Calu3 (cell line): ENCODE data around the gene CALM1. TPM values are rescaled to one million over a fixed set of nuclear protein-coding genes. Genes with fewer than 3 reads are reported as not detected.

ENCODE experiments used
- BruUV-seq: library from RNA; stranded (reverse); fragments of 400-500 nt; replicated peaks from 2 replicates; lab custom pipeline; 2021; lab: Mats Ljungman, UMichigan
- CTCF ChIA-PET: fragments of 300-600 bp; sonication (Branson Sonifier 250); formaldehyde crosslinking; loops from one replicate; lab custom pipeline; 2022; ENCODE audit warnings: antibody characterized with exemption; lab: Charles Lee
- DNase-seq: peaks from one replicate; pipeline ENCODE4 v3.0.0; 2022
- H3K27ac Mint-ChIP-seq: one replicate; pipeline ENCODE4 v1.8.0; 2022; ENCODE audit warnings: mixed read lengths; ENCODE audit not compliant: unreplicated experiment
- H3K27me3 Mint-ChIP-seq: one replicate; pipeline ENCODE4 v1.8.0; 2022; ENCODE audit warnings: mixed read lengths; ENCODE audit not compliant: unreplicated experiment
- H3K36me3 Mint-ChIP-seq: one replicate; pipeline ENCODE4 v1.8.0; 2022; ENCODE audit warnings: mild to moderate bottlenecking, moderate library complexity, mixed read lengths; ENCODE audit not compliant: insufficient read depth, unreplicated experiment
- H3K4me1 Mint-ChIP-seq: one replicate; pipeline ENCODE4 v1.8.0; 2022; ENCODE audit warnings: mild to moderate bottlenecking, low read depth, mixed read lengths; ENCODE audit not compliant: unreplicated experiment
- H3K4me3 Mint-ChIP-seq: one replicate; pipeline ENCODE4 v1.8.0; 2022; ENCODE audit warnings: mild to moderate bottlenecking, low read depth, moderate library complexity, mixed read lengths; ENCODE audit not compliant: unreplicated experiment
- H3K9me3 Mint-ChIP-seq: one replicate; pipeline ENCODE4 v1.8.0; 2022; ENCODE audit warnings: low read depth, mixed read lengths; ENCODE audit not compliant: unreplicated experiment
- CTCF ChIP-seq: fragments of 200-600 bp; IDR thresholded peaks from one replicate; pipeline ENCODE4 v1.8.0; 2022; ENCODE audit warnings: antibody characterized with exemption; ENCODE audit not compliant: unreplicated experiment
- intact Hi-C: fragments of 100-400 bp; cut with micrococcal nuclease; formaldehyde crosslinking; loops from one replicate; pipeline ENCODE4 v1.10.0; 2022; ENCODE audit not compliant: unreplicated experiment
- total RNA-seq: library from RNA; stranded (reverse); gene quantifications from 2 replicates; pipeline ENCODE4 v1.2.3, GENCODE V29; 2022

Gene CALM1
- total RNA-seq, 1 experiment from 2014 or later = 242 TPM

- H3K27ac Mint-ChIP-seq = peak overlapping the region; percentile 72
- CTCF ChIA-PET = interaction anchor here (0.6 to 1.6 kb wide), 10 partner anchors 9 to 349 kb away, joined by 3 to 6 read pairs (median 4); no protein-coding TSS in a partner anchor
- intact Hi-C loops = loop anchor here (10.0 kb wide), 1 partner anchor 46 kb away; no protein-coding TSS in a partner anchor
- no TSS peak for BruUV-seq
- H3K4me3 Mint-ChIP-seq = no peak overlapping the region
- no peak for TF ChIP-seq CTCF
- H3K27me3 Mint-ChIP-seq = no peaks in the 10 kb centered on the region
- peak; percentile 67 for DNase-seq
- H3K9me3 Mint-ChIP-seq = no peaks in the 10 kb centered on the region
- H3K36me3 Mint-ChIP-seq = peaks cover 25% of the 10 kb centered on the region
- peaks cover 8% of the 10 kb centered on the region for H3K4me1 Mint-ChIP-seq
Observed at GRCh38 chr14:90409209-90409730, 12.4 kb downstream of the CALM1 start.

GRCh38 chr14:90412058-90412457 lies 15.2 kb downstream of the CALM1 start:
- Mint-ChIP-seq H3K4me3 (no peak overlapping the region), H3K27me3 (no peaks in the 10 kb centered on the region), H3K4me1 (peaks cover 8% of the 10 kb centered on the region), H3K27ac (no peak overlapping the region), H3K36me3 (peaks cover 7% of the 10 kb centered on the region), H3K9me3 (no peaks in the 10 kb centered on the region)
- TF ChIP-seq CTCF = no peak
- no TSS peak for BruUV-seq
- DNase-seq = no peak
- CTCF ChIA-PET = no interaction called here
- intact Hi-C loops = no loop called here

- no peak overlapping the region for H3K4me3 Mint-ChIP-seq
- no peak for DNase-seq
- CTCF ChIA-PET = no interaction called here
- no peak for TF ChIP-seq CTCF
- intact Hi-C loops = no loop called here
- no peaks in the 10 kb centered on the region for H3K9me3 Mint-ChIP-seq
- H3K27me3 Mint-ChIP-seq = no peaks in the 10 kb centered on the region
- peaks cover 5% of the 10 kb centered on the region for H3K36me3 Mint-ChIP-seq
- no peaks in the 10 kb centered on the region for H3K4me1 Mint-ChIP-seq
- H3K27ac Mint-ChIP-seq = no peak overlapping the region
- no TSS peak for BruUV-seq
Observed at GRCh38 chr14:90416720-90417119, 19.9 kb downstream of the CALM1 start.

GRCh38 chr14:90418053-90418452 lies 21.2 kb downstream of the CALM1 start:
- no peak for TF ChIP-seq CTCF
- intact Hi-C loops = no loop called here
- CTCF ChIA-PET = interaction anchor here (1.5 kb wide), 1 partner anchor 26 kb away, joined by 6 read pairs; no protein-coding TSS in a partner anchor
- no TSS peak for BruUV-seq
- Mint-ChIP-seq H3K4me1 (no peaks in the 10 kb centered on the region), H3K27ac (no peak overlapping the region), H3K27me3 (no peaks in the 10 kb centered on the region), H3K36me3 (peaks cover 5% of the 10 kb centered on the region), H3K9me3 (no peaks in the 10 kb centered on the region), H3K4me3 (no peak overlapping the region)
- DNase-seq = no peak
